SK-N-SH (cell line): ENCODE results near the gene CADM2. TPM values are rescaled to one million over a fixed set of nuclear protein-coding genes. Genes with fewer than 3 reads are reported as not detected.

Experiments used
- CTCF ChIA-PET: fragments of 300-600, 350-600 bp; formaldehyde crosslinking; extraction: SDS; loops from one replicate; lab custom pipeline; 2021; lab: Yijun Ruan, JAX
- POLR2A ChIA-PET: fragments of 350-600 bp; sonication (Branson Sonifier 250); formaldehyde crosslinking; extraction: SDS; loops from one replicate; lab custom pipeline; 2020; ENCODE audit warnings: antibody characterized with exemption, inconsistent platforms; lab: Yijun Ruan, JAX
- DNase-seq: peaks from one replicate; pipeline ENCODE4 v3.0.0; 2012
- H2AFZ ChIP-seq: fragments of 200-600 bp; sonication (generic); 2 replicates; pipeline ENCODE4 v1.8.1; 2016; ENCODE audit warnings: antibody characterized with exemption, mild to moderate bottlenecking, low read depth
- H3F3A ChIP-seq: fragments of 200-600 bp; sonication (generic); replicated peaks from 2 replicates; pipeline ENCODE3; 2016; ENCODE audit warnings: antibody characterized with exemption, mild to moderate bottlenecking; ENCODE audit not compliant: insufficient read depth
- H3K27ac ChIP-seq, 2 experiments: fragments of 200-500 bp in 1 of 2; fragments of 200-600 bp in 1 of 2; sonication (Bioruptor generic) in 1 of 2; sonication (generic), shearing (Covaris generic) in 1 of 2; 2 replicates each; pipeline versions ENCODE4 v1.5.1 to v1.6.1; 2014 to 2016; ENCODE audit warnings: low read depth in 2 of 2, inconsistent platforms in 1 of 2, low read length in 1 of 2, mild to moderate bottlenecking in 1 of 2, mixed read lengths in 1 of 2
- H3K27me3 ChIP-seq: fragments of 200-600 bp; sonication (generic), shearing (Covaris generic); 2 replicates; pipeline ENCODE4 v1.6.1; 2016; ENCODE audit warnings: mixed run types; ENCODE audit not compliant: insufficient read depth
- H3K36me3 ChIP-seq, 2 experiments: fragments of 200-500 bp in 1 of 2; fragments of 200-600 bp in 1 of 2; sonication (Bioruptor generic) in 1 of 2; sonication (generic) in 1 of 2; replicated peaks in 1 of 2; 2 replicates each; pipeline versions ENCODE3 to v1.5.1; 2014 to 2016; ENCODE audit warnings: low read length in 1 of 2, mild to moderate bottlenecking in 1 of 2; ENCODE audit not compliant: insufficient read depth in 2 of 2, control insufficient read depth in 1 of 2
- H3K4me1 ChIP-seq, 2 experiments: fragments of 200-500 bp in 1 of 2; fragments of 200-600 bp in 1 of 2; sonication (Bioruptor generic) in 1 of 2; sonication (generic), shearing (Covaris generic) in 1 of 2; 2 replicates each; pipeline versions ENCODE4 v1.5.1 to v1.6.1; 2014 to 2016; ENCODE audit warnings: low read depth in 1 of 2, low read length in 1 of 2, mixed run types in 1 of 2; ENCODE audit not compliant: insufficient read depth in 2 of 2, control insufficient read depth in 1 of 2
- H3K4me2 ChIP-seq: fragments of 200-600 bp; sonication (generic), shearing (Covaris generic); 2 replicates; pipeline ENCODE4 v1.6.1; 2017; ENCODE audit warnings: mixed run types
- H3K4me3 ChIP-seq, 2 experiments: fragments of 200-500 bp in 1 of 2; fragments of 200-600 bp in 1 of 2; sonication (Bioruptor generic) in 1 of 2; sonication (generic), shearing (Covaris generic) in 1 of 2; 2 replicates each; pipeline versions ENCODE4 v1.5.1 to v1.8.1; 2014 to 2016; ENCODE audit warnings: low read depth in 2 of 2, inconsistent platforms in 1 of 2, low read length in 1 of 2, mild to moderate bottlenecking in 1 of 2, mixed read lengths in 1 of 2, moderate library complexity in 1 of 2
- H3K79me2 ChIP-seq: fragments of 200-600 bp; sonication (generic); 2 replicates; pipeline ENCODE4 v1.8.1; 2017; ENCODE audit warnings: mild to moderate bottlenecking; ENCODE audit not compliant: insufficient read depth
- H3K9ac ChIP-seq: fragments of 200-600 bp; sonication (generic); 2 replicates; pipeline ENCODE4 v1.6.1; 2017; ENCODE audit warnings: mixed run types
- H3K9me2 ChIP-seq: fragments of 200-600 bp; sonication (generic); 2 replicates; pipeline ENCODE4 v1.6.1; 2017; ENCODE audit warnings: mixed run types
- H3K9me3 ChIP-seq: fragments of 200-600 bp; sonication (generic); 2 replicates; pipeline ENCODE4 v1.6.1; 2017; ENCODE audit warnings: mixed run types, mild to moderate bottlenecking, moderate library complexity
- H4K20me1 ChIP-seq: fragments of 200-600 bp; sonication (generic); 2 replicates; pipeline ENCODE4 v1.6.1; 2017; ENCODE audit warnings: mild to moderate bottlenecking, mixed run types; ENCODE audit not compliant: insufficient read depth
- CHD2 ChIP-seq: fragments of 150-350 bp; IDR thresholded peaks from 2 replicates; pipeline ENCODE4 v1.6.1; 2018; ENCODE audit warnings: low read length; ENCODE audit not compliant: partially characterized antibody
- ELF1 ChIP-seq: IDR thresholded peaks from 2 replicates; pipeline ENCODE4 v1.4.0; 2012
- EP300 ChIP-seq, 2 experiments: IDR thresholded peaks; 2 replicates each; pipeline versions ENCODE4 v1.4.0 to v1.6.1; 2012; ENCODE audit warnings: borderline replicate concordance in 1 of 2, low read depth in 1 of 2, low read length in 1 of 2
- EZH2phosphoT487 ChIP-seq: fragments of 200-600 bp; sonication (generic); IDR thresholded peaks from 2 replicates; pipeline ENCODE4 v1.6.1; 2017; ENCODE audit warnings: low read depth, mixed run types, mild to moderate bottlenecking, antibody characterized with exemption, moderate library complexity, borderline replicate concordance
- FOSL2 ChIP-seq: IDR thresholded peaks from 2 replicates; pipeline ENCODE4 v1.4.0; 2012; ENCODE audit warnings: low read depth, mild to moderate bottlenecking, moderate library complexity, borderline replicate concordance
- FOXM1 ChIP-seq: IDR thresholded peaks from 2 replicates; pipeline ENCODE4 v1.4.0; 2012; ENCODE audit warnings: low read depth, mild to moderate bottlenecking
- GABPA ChIP-seq: IDR thresholded peaks from 2 replicates; pipeline ENCODE4 v1.4.0; 2012; ENCODE audit warnings: low read depth, mild to moderate bottlenecking
- JUND ChIP-seq: IDR thresholded peaks from 2 replicates; pipeline ENCODE4 v1.4.0; 2012
- MEF2A ChIP-seq: IDR thresholded peaks from 2 replicates; pipeline ENCODE4 v1.4.0; 2012; ENCODE audit warnings: low read depth, borderline replicate concordance
- NFIC ChIP-seq: IDR thresholded peaks from 2 replicates; pipeline ENCODE4 v1.4.0; 2012; ENCODE audit warnings: borderline replicate concordance
- NRF1 ChIP-seq: IDR thresholded peaks from 2 replicates; pipeline ENCODE4 v1.6.1; 2012; ENCODE audit warnings: low read depth, mild to moderate bottlenecking, low read length
- POLR2AphosphoS5 ChIP-seq: IDR thresholded peaks from 2 replicates; pipeline ENCODE4 v1.6.1; 2012; ENCODE audit warnings: low read depth, low read length
- RAD21 ChIP-seq: IDR thresholded peaks from 2 replicates; pipeline ENCODE4 v1.6.1; 2012; ENCODE audit warnings: mild to moderate bottlenecking, low read length
- RFX5 ChIP-seq: IDR thresholded peaks from 2 replicates; pipeline ENCODE4 v1.6.1; 2012; ENCODE audit warnings: mild to moderate bottlenecking, improper control_type of control experiment, low read length
- RXRA ChIP-seq: IDR thresholded peaks from 2 replicates; pipeline ENCODE4 v1.4.0; 2012; ENCODE audit warnings: low read depth, mild to moderate bottlenecking, borderline replicate concordance
- SMC3 ChIP-seq: IDR thresholded peaks from 2 replicates; pipeline ENCODE4 v1.6.1; 2012; ENCODE audit warnings: low read depth, low read length, improper control_type of control experiment
- TAF1 ChIP-seq: IDR thresholded peaks from 2 replicates; pipeline ENCODE4 v1.6.1; 2012; ENCODE audit warnings: low read depth, mild to moderate bottlenecking, low read length, moderate library complexity, borderline replicate concordance
- YY1 ChIP-seq: IDR thresholded peaks from 2 replicates; pipeline ENCODE4 v1.4.0; 2012; ENCODE audit warnings: low read depth, mild to moderate bottlenecking
- WGBS: methylation state at CpG from one replicate; pipeline ENCODE4 v1.1.6; 2017; ENCODE audit warnings: low lambda C conversion rate; 5-methylcytosine and 5-hydroxymethylcytosine counted together
- polyA plus RNA-seq, 3 experiments: library from polyadenylated mRNA; depleted of rRNA; stranded (reverse); fragments of >200 nt; gene quantifications; 2 replicates each; pipeline ENCODE4 v1.2.3, GENCODE V29; 2012
- TF ChIP-seq, protein P1 (sequence below): IDR thresholded peaks from 2 replicates; pipeline ENCODE4; 2012
- TF ChIP-seq, protein P2 (sequence below): IDR thresholded peaks from 2 replicates; pipeline ENCODE4 v1.4.0; 2012; ENCODE audit warnings: low read depth

The CADM2 gene
- polyA plus RNA-seq, 1 of the 3 experiments (the other 2 are of a cell fraction) = 0.46 TPM

- no peak overlapping the region for H3K4me2 ChIP-seq
- H3K36me3 ChIP-seq = no peaks in the 10 kb centered on the region
- H3K27ac ChIP-seq = no peak overlapping the region
- no peaks in the 10 kb centered on the region for H3K9me2 ChIP-seq
- ChIA-PET CTCF (no interaction called here), POLR2A (no interaction called here)
- no peaks in the 10 kb centered on the region for H3K9me3 ChIP-seq
- H4K20me1 ChIP-seq = no peaks in the 10 kb centered on the region
- no peaks in the 10 kb centered on the region for H3K79me2 ChIP-seq
- WGBS = 10% methylated on average over 3 of the region's 3 CpGs
- H3K4me3 ChIP-seq = no peak overlapping the region
- no peaks in the 10 kb centered on the region for H3K4me1 ChIP-seq
- no peak overlapping the region for H2AFZ ChIP-seq
- H3F3A ChIP-seq = no peaks in the 10 kb centered on the region
- TF ChIP-seq SMC3 (no peak), NFIC (no peak), POLR2AphosphoS5 (no peak), MEF2A (no peak), EZH2phosphoT487 (no peak), ELF1 (no peak), NRF1 (no peak), JUND (no peak), FOXM1 (no peak), RAD21 (no peak)
- DNase-seq = no peak
- no peak overlapping the region for H3K9ac ChIP-seq
- H3K27me3 ChIP-seq = no peaks in the 10 kb centered on the region
Observed at GRCh38 chr3:84922682-84923081, 36.1 kb upstream of the CADM2 start.

- no peak for TF ChIP-seq MEF2A
- TF ChIP-seq POLR2AphosphoS5 = no peak
- no peak for TF ChIP-seq RXRA
- TF ChIP-seq, protein P1, sequence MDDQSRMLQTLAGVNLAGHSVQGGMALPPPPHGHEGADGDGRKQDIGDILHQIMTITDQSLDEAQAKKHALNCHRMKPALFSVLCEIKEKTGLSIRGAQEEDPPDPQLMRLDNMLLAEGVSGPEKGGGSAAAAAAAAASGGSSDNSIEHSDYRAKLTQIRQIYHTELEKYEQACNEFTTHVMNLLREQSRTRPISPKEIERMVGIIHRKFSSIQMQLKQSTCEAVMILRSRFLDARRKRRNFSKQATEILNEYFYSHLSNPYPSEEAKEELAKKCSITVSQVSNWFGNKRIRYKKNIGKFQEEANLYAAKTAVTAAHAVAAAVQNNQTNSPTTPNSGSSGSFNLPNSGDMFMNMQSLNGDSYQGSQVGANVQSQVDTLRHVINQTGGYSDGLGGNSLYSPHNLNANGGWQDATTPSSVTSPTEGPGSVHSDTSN = no peak
- TF ChIP-seq YY1 = no peak
- no peak for TF ChIP-seq FOSL2
- no peak for TF ChIP-seq EP300 (IDR thresholded peaks at IDR 0.05; ENCODE audit: borderline replicate concordance in 1 of 2, low read depth in 1 of 2, low read length in 1 of 2)
- TF ChIP-seq CHD2 = no peak
- TF ChIP-seq GABPA = no peak
- TF ChIP-seq RFX5 = no peak
- TF ChIP-seq, protein P2, sequence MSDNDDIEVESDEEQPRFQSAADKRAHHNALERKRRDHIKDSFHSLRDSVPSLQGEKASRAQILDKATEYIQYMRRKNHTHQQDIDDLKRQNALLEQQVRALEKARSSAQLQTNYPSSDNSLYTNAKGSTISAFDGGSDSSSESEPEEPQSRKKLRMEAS = no peak
- TF ChIP-seq EZH2phosphoT487 = no peak
- TF ChIP-seq TAF1 = no peak
- TF ChIP-seq RAD21 = no peak
- H3K4me1 ChIP-seq = no peaks in the 10 kb centered on the region
- H2AFZ ChIP-seq = no peak overlapping the region
- no peak overlapping the region for H3K27ac ChIP-seq
- H3K27me3 ChIP-seq = no peaks in the 10 kb centered on the region
- no peaks in the 10 kb centered on the region for H4K20me1 ChIP-seq
- H3K4me2 ChIP-seq = no peak overlapping the region
- DNase-seq = no peak
- H3K4me3 ChIP-seq = no peak overlapping the region
- H3K9me2 ChIP-seq = no peaks in the 10 kb centered on the region
- H3K9ac ChIP-seq = no peak overlapping the region
- H3F3A ChIP-seq = no peaks in the 10 kb centered on the region
- CTCF ChIA-PET = interaction anchor here (1.4 kb wide), 1 partner anchor 11 kb away, joined by 3 read pairs; no protein-coding TSS in a partner anchor
- POLR2A ChIA-PET = no interaction called here
- H3K79me2 ChIP-seq = no peaks in the 10 kb centered on the region
- H3K9me3 ChIP-seq = no peaks in the 10 kb centered on the region
- WGBS = 0% methylated on average over 1 of the region's 1 CpG
- no peaks in the 10 kb centered on the region for H3K36me3 ChIP-seq
Observed at GRCh38 chr3:84925571-84925970, 33.2 kb upstream of the CADM2 start.
